Ureter (tissue), 1 donor: ENCODE data around the gene PRSS12. TPM values are rescaled to one million over a fixed set of nuclear protein-coding genes. Genes with fewer than 3 reads are reported as not detected.

Source experiments
- DNase-seq: peaks from one replicate; pipeline ENCODE4 v3.0.0-alpha.2; 2020; ENCODE audit warnings: low spot score
- total RNA-seq: library from RNA; stranded (reverse); gene quantifications from one replicate; pipeline ENCODE4 v1.2.4, GENCODE V29; 2023
- donor health status: DM: yes; HTN: yes; CAD: no.

The PRSS12 gene
- total RNA-seq, 1 donor from 2014 or later: 2.4 TPM

DNA sequence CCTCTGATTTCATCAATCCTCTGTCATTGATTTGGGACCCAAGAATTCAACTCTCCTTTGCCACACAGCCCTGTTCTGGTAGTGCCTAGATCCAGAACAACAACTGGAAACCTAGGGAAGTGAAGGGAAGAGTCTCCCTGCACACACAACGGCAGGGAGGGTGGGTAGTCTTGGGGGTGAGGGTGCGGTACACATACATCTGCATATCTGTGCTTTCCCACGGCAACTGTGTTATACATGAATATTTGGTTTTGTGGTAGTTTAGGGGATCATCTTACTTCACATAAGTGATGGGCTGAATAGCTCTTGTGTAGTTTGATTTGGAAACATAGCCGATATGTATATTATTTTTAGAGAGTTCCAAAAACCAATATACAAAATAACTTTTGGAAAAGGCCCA, 3.3 kb upstream of the PRSS12 start:
- no peak for DNase-seq

DNA sequence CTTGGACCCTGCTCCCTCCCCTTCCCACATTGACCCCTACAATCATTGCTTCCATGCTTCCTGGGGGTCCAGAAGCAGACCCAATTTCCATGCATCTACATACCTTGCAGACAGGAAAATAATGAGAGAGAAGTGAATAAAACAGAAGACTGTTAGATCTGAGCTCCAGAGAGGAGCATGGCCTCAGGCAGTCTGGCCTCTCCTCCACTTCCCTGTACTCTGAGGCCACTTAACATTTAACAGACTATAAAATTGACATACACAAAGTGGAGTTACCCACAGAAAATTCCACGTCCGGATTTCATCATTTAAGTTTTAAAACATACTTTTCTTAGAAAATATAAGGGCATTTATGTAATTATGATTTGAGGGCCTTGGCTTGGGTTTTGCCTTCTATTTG, 2.1 kb upstream of the PRSS12 start:
- no peak for DNase-seq

DNA sequence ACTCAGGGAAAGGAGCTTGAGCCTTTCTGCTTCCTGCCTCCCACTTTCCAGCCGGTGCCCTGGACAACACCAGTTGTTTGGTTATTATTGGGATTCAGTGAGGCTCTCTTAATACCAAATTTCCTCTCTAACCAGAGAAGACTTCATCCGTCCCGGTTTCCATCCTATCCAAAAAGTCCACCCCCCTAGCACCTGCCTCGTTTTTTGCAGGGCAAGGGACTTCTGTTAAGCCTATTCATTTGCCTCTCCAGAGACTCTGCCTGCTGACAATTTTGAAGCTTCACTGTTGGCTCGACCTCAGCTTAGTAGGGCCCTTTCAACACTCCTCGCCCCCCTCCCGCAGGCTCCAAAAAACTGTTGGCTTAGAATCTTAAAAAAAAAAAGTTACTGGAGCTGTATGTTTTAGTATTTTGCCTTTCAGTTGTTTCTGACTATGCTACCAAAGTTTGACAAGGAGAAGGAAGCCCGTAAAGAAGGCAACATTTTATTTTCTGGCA, 779 bp upstream of the PRSS12 start:
- DNase-seq: no peak

- DNase-seq: no peak
Observed at GRCh38 chr4:118351851-118352827, 664 bp downstream of the PRSS12 start.

GRCh38 chr4:118350961-118351360, 1.8 kb downstream of the PRSS12 start:
- DNase-seq: no peak

DNA sequence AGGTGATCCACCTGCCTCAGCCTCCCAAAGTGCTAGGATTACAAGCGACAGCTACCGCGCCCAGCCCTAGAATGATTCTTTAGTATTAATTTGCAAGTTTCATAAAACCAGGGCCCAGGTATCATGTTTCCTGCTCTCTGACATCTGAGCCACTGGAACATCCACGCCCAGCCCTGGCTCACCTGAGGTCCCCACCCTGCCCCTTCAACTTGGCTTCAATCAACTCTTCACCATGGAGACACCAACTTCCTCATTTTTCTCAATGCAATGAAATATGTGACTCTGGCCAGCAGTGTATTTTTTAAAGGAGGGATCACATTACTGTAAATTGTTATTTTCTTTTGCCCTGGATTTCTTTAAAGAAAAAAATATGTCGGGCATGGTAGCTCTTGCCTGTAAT, 3.9 kb downstream of the PRSS12 start:
- peak; percentile 61 for DNase-seq

GRCh38 chr4:118346495-118346894, 6.3 kb downstream of the PRSS12 start:
- no peak for DNase-seq

DNA sequence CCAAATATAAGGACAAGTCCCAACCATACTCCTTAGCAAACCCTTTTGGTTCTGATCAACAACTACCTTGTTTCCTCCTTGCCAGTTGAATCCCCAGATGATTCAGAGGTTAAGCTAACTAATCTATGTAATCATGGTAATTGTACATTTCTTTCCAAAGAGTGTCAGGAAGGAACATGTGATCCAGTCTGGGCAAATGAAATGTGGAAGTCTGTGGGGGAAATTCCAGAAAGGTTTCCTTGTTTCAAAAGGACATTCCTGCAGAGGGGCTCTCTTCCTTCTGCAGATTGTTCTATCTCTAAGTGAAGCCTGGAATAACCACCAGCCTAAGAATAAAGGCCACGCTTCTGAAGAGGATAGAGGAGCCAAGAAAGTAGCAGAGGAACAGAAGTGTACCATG, 7.0 kb downstream of the PRSS12 start:
- DNase-seq: no peak

DNA sequence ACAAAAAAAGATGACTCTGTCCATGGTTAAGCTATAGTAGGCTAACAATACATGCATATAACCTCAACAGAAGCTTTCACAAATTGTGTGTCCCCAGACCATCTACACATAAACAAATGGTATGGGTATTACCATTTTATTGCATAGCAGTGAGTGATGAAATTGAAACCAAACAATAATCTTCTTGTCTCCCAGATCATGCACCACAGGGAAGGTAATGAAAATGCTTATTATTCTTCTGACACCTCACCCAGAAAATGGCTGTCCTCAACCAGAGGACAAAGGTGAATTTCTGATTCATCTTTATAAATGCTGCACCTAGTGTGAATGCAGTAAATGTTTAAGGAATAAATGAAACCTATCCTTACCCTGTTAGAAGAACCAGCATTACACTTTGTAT, 8.0 kb downstream of the PRSS12 start:
- DNase-seq: no peak

DNA sequence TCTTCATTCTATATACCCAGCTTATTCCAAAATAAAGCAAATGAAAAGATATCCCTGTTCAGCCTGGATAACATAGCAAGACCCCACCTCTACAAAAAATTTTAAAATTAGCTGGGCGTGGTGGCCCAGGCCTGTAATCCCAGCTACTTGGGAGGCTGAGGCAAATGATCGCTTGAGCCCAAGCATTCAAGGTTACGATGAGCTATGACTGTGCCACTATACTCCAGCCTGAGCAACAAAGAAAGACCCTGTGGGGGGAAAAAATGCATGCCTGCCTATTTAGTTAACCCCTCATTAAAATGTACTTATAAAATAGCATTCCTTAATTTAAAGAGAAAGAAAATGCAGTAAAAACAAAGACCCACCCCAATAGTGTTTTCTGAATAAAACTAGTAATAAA, 9.3 kb downstream of the PRSS12 start:
- DNase-seq: no peak

GRCh38 chr4:118340109-118340508, 12.7 kb downstream of the PRSS12 start:
- DNase-seq: no peak

DNA sequence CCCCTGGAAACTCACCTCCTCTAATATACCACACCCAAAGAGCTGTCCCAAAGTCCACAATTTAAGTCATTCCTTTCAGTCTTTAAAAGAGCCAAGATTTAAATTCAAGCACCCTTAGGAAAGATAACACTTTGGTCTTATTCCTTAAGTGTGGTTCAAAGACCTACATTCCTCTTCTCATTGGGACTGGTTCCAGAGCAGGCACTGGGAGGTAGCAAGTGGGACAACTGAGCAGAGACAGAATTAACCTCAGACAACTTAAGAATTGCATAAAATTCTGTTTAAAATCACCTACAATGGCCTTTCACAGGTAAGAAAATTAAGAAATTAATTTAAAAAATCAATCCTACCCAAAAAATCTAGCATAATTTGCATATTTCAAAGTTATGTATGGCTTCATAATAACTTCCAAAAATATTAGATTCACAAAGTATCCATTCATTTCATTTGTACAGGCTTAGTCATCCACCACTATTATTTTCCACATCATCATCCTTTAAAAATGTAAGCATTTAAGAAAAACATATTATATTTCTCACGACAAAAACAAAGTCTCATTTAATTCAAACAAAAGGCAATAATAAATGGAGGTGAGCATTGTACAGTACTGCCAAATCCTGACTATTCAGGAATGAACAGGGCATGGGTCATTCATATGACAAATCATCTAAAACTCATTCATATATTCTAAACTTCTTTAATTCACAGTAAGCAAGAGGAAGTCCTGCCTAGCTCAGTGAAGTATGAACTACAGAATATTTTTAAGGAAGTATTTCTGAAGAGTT, 13.6 kb downstream of the PRSS12 start:
- DNase-seq: no peak

DNA sequence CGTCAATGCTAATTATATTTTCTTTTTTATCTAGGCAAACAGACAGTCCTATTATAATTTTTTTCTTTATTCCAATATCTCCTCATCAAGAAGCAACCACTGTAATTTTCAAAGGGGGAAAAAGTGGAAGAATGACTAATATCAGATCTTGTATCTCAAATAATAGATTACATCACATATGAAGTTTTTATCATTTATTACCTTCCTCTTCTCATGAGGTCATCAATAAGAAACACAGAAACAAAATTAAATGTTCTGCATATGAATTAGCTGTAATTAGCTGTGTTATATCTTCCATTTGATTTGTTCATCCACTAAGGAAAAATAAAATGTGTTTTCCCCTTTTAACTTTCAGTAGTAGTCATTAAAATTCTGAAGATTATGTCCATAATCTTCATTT, 14.3 kb downstream of the PRSS12 start:
- DNase-seq: no peak

DNA sequence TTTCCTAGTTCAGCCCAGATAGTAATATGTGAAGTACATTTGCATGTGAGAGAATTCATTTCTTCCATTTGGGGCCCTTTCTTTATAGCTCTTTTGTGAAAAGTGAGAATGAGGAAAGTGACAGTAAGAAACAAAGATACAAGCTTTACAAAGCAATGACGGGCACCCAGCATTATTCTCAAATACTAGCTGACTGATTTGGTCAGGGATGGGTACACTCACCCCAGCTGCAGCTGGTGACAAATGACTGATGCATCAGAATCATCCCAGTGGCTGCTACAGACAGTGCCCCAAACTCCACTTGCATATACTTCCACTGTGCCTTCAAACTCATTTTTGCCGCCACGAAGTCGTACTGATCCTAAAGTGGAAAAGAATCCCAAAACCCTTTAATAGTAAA, 14.8 kb downstream of the PRSS12 start:
- DNase-seq: no peak

DNA sequence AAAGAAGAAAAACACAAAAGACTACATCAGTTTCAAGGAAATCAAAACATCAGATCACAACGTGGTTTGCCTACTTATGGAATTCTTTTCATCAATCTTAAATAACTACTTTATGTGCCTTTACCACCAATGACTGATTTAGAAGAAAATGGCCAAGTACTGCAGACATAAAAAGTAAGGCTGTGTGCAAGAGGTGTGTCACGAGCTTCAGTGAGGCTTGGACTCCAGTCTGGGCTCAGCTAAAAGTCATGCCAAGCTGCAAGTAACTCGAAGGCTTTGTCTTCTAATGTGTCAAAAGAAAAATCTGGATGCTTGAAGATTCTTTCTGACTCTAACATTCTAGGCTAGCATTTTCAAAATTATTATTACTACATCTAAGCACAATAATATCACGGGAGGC, 17.0 kb downstream of the PRSS12 start:
- no peak for DNase-seq

DNA sequence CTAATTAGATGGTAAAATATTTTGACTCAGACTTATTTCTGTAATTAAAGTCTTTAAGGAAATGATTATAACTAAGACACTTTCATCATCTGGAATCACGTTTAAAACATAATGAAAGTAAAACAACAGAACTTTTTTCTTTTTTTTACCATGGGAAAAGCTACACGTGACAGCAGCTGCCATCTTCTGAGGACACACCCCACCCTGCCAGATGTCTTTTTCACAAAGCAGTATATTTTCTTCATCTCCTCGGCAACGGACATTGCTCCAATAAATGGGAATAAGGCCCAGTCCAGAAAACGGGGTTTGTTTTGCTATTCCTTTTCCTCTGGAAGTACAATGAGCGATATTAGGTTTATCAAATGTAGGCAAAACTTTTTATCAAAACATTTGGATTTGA, 17.5 kb downstream of the PRSS12 start:
- DNase-seq: no peak

DNA sequence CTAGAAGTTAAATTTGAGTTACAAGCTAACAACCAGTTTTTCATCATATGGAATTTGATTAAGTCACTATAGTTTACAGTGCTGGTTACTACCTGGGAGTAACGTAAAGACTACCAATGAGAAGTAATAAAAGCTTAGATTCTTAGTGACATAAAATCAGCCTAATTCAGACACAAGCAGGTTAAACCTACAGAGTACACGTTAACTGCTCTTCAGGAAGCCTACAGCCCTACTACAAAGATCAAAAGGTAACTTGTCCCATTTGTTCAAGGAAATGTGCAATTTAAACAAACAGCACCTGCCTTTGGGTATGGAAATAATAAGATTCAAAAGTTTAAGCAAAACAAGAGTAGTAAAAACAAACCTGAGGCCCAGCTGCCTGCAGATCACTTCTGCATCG, 21.5 kb downstream of the PRSS12 start:
- DNase-seq: no peak

GRCh38 chr4:118329849-118330248, 23.0 kb downstream of the PRSS12 start:
- DNase-seq: no peak

DNA sequence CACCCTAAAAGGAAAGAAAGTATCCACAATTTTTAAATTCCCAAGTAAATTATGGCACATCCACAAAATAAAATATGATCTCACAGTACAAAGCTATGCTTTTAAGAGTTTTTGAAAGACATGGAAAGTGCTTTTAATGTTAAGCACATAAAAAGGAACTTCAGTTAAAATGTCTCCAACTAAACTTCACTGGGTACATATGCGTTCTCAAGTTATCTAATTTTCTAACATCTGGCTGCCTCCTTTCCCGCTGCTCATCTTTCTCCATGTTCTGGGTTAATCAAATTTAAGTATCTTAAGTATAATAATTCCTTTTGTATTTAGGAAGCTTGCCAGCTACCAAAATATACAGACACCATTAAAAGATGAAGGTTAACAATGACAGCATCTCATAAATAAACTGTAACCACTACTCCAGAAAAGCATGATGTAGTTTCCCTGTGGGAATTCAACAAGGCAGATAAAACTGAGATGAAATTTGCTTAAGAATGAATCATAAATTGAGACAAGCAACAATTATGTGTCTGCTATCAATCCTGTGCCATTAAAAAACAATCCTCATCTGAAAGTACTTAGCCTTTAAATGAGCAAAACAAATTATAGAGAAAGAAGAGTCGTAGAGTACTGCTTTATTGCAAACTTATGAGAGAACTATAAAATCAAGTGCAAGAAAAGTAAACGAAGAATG, 25.1 kb downstream of the PRSS12 start:
- DNase-seq: no peak

GRCh38 chr4:118326585-118326984, 26.2 kb downstream of the PRSS12 start:
- no peak for DNase-seq

- DNase-seq: no peak
Observed at GRCh38 chr4:118325431-118325830, 27.4 kb downstream of the PRSS12 start.

GRCh38 chr4:118322831-118323502, 29.8 kb downstream of the PRSS12 start:
- DNase-seq: no peak
